Mesodermal cell (in vitro differentiated cells): Measurements from ENCODE around the gene PLEKHG7.
"Not testable (repeated sequence)": the region's sequence is repeated elsewhere in the genome, so short reads cannot be mapped to it uniquely, and the experiment has no call there.

ENCODE experiments used
- H3K27ac ChIP-seq: 2 replicates; pipeline ENCODE4 v1.7.0; 2013; ENCODE audit warnings: mild to moderate bottlenecking, low read depth, low read length, moderate library complexity; ENCODE audit not compliant: severe bottlenecking
- H3K36me3 ChIP-seq: 2 replicates; pipeline ENCODE4 v1.7.1; 2013; ENCODE audit warnings: mild to moderate bottlenecking, low read length, moderate library complexity; ENCODE audit not compliant: control insufficient read depth, insufficient read depth
- H3K4me1 ChIP-seq: one replicate; pipeline ENCODE4 v1.7.1; 2013; ENCODE audit warnings: mild to moderate bottlenecking, low read length; ENCODE audit not compliant: insufficient read depth, control insufficient read depth, poor library complexity, severe bottlenecking
- H3K4me3 ChIP-seq: 2 replicates; pipeline ENCODE4 v1.7.0; 2013; ENCODE audit warnings: low read length, control low read depth, mild to moderate bottlenecking; ENCODE audit not compliant: insufficient read depth, poor library complexity, severe bottlenecking; ENCODE audit errors: extremely low read depth
- H3K9me3 ChIP-seq: 2 replicates; pipeline ENCODE4 v1.7.1; 2013; ENCODE audit warnings: mild to moderate bottlenecking, low read length, moderate library complexity; ENCODE audit not compliant: control insufficient read depth
- WGBS, 2 experiments: methylation state at CpG; one replicate each; pipeline ENCODE4 v1.1.5; 2013; ENCODE audit warnings: missing lambda C conversion rate in 2 of 2; ENCODE audit not compliant: insufficient coverage in 2 of 2; 5-methylcytosine and 5-hydroxymethylcytosine counted together

Gene PLEKHG7

GRCh38 chr12:92769124-92769901, 66.5 kb downstream of the PLEKHG7 start:
- Histone ChIP-seq H3K4me1 (no peaks in the 10 kb centered on the region), H3K9me3 (no peaks in the 10 kb centered on the region), H3K36me3 (no peaks in the 10 kb centered on the region), H3K27ac (no peak overlapping the region), H3K4me3 (no peak overlapping the region)
- 91 to 100% methylated on average over 3 of the region's 4 CpGs for WGBS, 2 experiments

GRCh38 chr12:92771001-92771400, 68.2 kb downstream of the PLEKHG7 start:
- Histone ChIP-seq H3K9me3 (no peaks in the 10 kb centered on the region), H3K36me3 (no peaks in the 10 kb centered on the region), H3K4me1 (no peaks in the 10 kb centered on the region), H3K27ac (no peak overlapping the region), H3K4me3 (no peak overlapping the region)
- no CpG with 5 or more reads among the region's 1 CpG for WGBS, 2 experiments

GRCh38 chr12:92775416-92775815, 72.6 kb downstream of the PLEKHG7 start:
- Histone ChIP-seq H3K9me3 (no peaks in the 10 kb centered on the region), H3K36me3 (peaks cover 24% of the 10 kb centered on the region), H3K4me3 (no peak overlapping the region), H3K27ac (no peak overlapping the region), H3K4me1 (no peaks in the 10 kb centered on the region)

DNA sequence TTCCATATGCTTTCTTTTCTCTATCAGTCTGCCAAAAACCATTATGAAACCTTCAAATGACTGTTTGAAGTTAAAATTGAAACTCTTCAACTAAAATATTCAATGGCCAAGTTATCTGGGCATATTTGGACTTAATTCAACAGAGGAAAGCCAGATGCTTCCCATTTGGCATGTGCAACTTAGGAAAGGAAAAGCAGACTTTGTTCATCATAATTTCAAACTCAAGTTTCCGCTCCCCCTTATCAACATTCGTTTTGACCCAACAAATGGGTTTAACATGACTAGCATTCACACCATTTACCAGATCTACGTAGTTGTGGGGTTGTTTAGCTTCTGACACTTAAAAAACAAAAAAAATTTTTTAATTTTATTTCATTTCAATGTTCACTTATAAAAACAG, 75.7 kb downstream of the PLEKHG7 start:
- Histone ChIP-seq H3K27ac (no peak overlapping the region), H3K9me3 (no peaks in the 10 kb centered on the region), H3K36me3 (peaks cover 35% of the 10 kb centered on the region), H3K4me3 (no peak overlapping the region), H3K4me1 (no peaks in the 10 kb centered on the region)
- no CpG with 5 or more reads among the region's 3 CpGs for WGBS, 2 experiments

- Histone ChIP-seq H3K4me3 (no peak overlapping the region), H3K4me1 (no peaks in the 10 kb centered on the region), H3K36me3 (peaks cover 41% of the 10 kb centered on the region), H3K9me3 (no peaks in the 10 kb centered on the region), H3K27ac (no peak overlapping the region)
- no CpG with 5 or more reads among the region's 1 CpG for WGBS, 2 experiments
Measured at GRCh38 chr12:92779902-92780301, 77.1 kb downstream of the PLEKHG7 start.

GRCh38 chr12:92784356-92784755, 81.6 kb downstream of the PLEKHG7 start:
- no peaks in the 10 kb centered on the region for H3K9me3 ChIP-seq
- WGBS, 2 experiments: no CpG with 5 or more reads among the region's 1 CpG
- H3K4me3 ChIP-seq: no peak overlapping the region
- H3K27ac ChIP-seq: no peak overlapping the region
- no peaks in the 10 kb centered on the region for H3K4me1 ChIP-seq
- peaks cover 21% of the 10 kb centered on the region for H3K36me3 ChIP-seq

GRCh38 chr12:92784797-92785562, 82.2 kb downstream of the PLEKHG7 start:
- Histone ChIP-seq H3K27ac (no peak overlapping the region), H3K9me3 (no peaks in the 10 kb centered on the region), H3K36me3 (peaks cover 22% of the 10 kb centered on the region), H3K4me3 (no peak overlapping the region), H3K4me1 (no peaks in the 10 kb centered on the region)
- 33 to 60% methylated on average over 1 of the region's 1 CpG for WGBS, 2 experiments

DNA sequence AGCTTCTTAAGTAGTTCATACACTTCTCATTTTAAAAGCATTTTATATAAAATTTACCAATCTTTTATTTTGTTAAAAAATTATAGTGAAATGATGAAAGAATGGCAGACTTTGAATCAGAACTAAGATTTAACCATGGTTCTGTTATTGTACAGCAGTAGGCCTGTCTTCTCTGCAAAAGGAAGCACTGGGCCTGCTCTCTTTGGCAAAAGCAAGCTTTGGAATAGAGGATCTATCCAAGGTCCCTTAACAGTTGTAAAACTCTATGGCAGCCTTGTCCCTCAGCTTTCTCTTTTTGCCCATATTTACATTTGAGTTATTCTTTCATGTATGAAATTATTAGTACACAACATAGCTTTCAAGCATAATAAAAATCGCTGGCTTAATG, 82.8 kb downstream of the PLEKHG7 start:
- H3K36me3 ChIP-seq: peaks cover 22% of the 10 kb centered on the region
- H3K9me3 ChIP-seq: no peaks in the 10 kb centered on the region
- H3K4me1 ChIP-seq: no peaks in the 10 kb centered on the region
- WGBS, 2 experiments: no CpG with 5 or more reads among the region's 1 CpG
- H3K27ac ChIP-seq: no peak overlapping the region
- no peak overlapping the region for H3K4me3 ChIP-seq

DNA sequence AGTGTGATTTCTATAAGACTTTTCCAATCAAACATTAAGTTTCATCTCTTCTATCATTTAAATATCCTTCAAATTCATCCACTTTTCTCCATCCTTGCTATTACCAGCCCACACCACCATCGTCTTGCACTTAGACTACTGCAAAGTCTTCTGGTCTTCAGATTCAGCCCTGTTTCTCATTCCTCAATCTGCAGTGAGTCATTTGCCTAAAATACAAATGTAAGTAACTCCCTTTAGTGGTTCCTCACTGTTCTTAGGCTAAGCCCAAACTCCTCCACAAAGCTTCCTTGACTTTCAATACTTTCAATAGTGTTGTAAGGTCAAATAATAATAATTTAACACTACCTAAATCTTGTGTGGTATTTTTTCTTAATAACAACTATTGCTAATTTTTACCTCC, 83.3 kb downstream of the PLEKHG7 start:
- Histone ChIP-seq H3K4me3 (no peak overlapping the region), H3K4me1 (no peaks in the 10 kb centered on the region), H3K36me3 (peaks cover 20% of the 10 kb centered on the region), H3K27ac (no peak overlapping the region), H3K9me3 (no peaks in the 10 kb centered on the region)
- 87 to 90% methylated on average over 1 of the region's 1 CpG for WGBS, 2 experiments

- 100% methylated on average over 2 of the region's 5 CpGs; no CpG with 5 or more reads in 1 of the 2 experiments for WGBS, 2 experiments
- not testable (repeated sequence) for H3K27ac ChIP-seq, H3K9me3 ChIP-seq
Measured at GRCh38 chr12:92794356-92794755, 91.6 kb downstream of the PLEKHG7 start.

DNA sequence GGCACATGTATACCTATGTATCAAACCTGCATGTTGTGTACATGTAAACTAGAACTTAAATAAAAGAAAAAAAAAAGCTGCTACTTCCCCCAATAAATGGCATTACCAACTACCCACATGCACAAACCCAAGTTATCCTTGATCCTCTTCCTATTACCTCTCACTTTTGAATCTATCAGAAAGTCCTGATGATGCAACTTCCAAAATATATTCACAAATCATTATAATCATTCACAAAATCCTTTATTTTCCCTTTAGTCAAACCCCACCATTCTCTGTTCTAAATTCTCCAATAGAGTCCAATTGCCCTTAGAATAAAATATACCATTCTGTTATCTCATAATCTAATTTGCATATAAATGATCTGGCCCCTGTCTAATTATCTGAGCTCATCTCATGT, 92.0 kb downstream of the PLEKHG7 start:
- H3K4me1 ChIP-seq: no peaks in the 10 kb centered on the region
- no peak overlapping the region for H3K4me3 ChIP-seq
- H3K9me3 ChIP-seq: no peaks in the 10 kb centered on the region
- peaks cover 7% of the 10 kb centered on the region for H3K36me3 ChIP-seq
- H3K27ac ChIP-seq: no peak overlapping the region

More at GRCh38 chr12:92794356-92794755, 91.6 kb downstream of the PLEKHG7 start:
- not testable (repeated sequence) for H3K36me3 ChIP-seq, H3K4me3 ChIP-seq, H3K4me1 ChIP-seq
